ENCODE results near the gene HYAL1.
"Not testable (repeated sequence)": the region's sequence is repeated elsewhere in the genome, so short reads cannot be mapped to it uniquely, and the experiment has no call there.

The HYAL1 gene

DNA sequence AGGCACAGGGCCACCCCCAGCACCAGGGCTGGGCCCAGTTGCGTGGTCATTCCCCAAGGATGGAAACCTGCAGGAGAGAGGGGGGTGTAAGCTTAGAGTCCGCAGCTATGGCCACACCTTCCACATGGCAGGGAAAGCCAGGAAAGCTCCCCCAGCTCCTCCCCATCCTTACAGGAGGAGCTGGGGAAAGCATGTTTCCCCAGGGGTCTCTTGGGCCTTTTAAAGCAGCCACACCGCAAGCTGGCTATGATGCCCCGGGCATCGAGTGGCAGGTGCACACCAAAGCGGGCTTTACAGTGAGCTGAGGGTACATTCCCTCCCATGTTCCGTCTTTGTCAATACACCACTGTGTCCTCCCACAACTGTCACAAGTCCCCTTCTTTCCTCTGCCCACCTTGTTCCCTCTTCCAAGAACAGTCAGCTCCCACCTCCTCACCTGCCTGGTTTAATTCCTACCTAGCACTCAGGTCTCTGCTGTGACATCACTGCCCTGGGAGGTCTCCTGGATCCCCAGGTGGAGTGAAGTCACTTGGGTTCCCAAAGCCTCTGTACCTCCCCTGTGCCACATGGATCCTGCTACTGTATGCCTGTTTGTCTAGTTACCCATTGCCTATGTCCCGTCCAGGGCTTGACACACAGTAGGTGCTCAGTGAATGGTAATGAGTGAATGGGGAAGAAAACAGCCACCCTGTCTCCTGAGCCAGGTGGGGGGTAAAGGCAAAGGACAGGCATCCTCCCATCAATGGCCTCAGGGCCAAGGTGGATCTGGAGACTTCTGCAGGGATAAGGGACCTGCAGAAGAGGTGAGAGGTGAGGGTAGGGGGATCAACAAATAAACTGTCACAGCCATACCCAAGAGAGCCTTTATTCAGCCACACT, 7.6 kb downstream of the HYAL1 start:
- in situ Hi-C loops (cut with MboI; ENCODE audit: low sequenced_read_pairs), result no loop called here

DNA sequence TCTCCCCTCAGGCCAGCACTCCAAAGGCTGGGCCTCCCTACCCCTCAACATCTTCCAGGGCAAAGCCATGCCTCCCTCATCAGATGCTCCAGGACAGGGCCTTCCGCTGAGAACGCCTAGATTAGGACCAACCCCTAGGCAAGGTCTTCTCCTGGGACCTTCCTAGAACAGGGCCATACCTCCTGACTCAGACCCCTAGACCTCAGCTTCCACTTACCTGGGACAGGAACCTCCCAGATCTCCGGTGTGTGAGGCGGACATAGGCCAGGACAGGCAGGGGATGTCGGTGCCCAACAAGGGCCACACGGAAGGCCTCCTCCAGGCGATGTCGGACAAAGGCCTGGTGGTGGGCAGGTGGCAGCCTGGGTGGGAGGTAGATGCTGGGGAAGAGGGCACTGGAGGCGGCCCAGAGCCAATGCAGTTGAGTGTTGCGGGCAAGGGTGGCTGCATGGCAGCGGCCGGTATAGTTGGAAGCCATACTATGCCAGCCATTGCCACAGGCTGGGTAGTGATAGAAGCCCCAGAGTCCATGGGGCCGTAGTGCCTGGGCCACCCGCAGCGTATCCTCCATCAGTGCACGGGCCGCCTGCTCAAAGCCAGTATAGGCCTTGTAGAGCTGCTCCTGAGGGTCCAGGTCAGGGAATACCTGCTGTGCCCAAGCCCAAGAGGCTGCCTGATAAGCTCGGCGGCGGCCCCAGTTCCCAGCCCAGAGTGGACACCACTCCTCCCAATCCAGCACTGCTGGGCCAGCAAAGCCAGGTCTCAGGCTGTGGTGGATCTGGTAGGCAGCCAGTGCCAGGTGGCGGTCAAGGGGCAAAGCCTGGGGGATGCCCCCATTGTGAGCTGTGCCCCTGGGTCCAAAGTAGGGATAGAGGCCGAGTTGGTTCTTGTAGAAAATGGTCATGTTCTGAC, 8.6 kb downstream of the HYAL1 start:
- in situ Hi-C loops (cut with MboI; ENCODE audit: low sequenced_read_pairs), result no loop called here

DNA sequence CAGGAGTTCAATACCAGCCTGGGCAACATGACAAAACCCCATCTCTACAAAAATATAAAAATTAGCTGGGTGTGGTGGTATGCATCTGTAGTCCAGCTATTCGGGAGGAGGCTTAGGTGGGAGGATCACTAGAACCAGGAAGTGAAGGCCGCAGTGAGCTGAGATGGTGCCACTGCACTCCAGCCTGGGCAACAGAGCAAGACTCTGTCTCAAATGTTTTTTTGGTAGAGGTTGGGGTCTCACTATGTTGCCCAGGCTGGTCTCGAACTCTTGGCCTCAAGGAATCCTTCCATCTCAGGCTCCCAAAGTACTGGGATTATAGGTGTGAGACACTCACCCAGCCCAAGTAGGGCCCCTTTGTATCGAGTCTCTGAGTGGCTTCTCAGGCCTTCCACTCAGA, 9.3 kb downstream of the HYAL1 start:
- in situ Hi-C loops (cut with MboI; ENCODE audit: low sequenced_read_pairs), result no loop called here

DNA sequence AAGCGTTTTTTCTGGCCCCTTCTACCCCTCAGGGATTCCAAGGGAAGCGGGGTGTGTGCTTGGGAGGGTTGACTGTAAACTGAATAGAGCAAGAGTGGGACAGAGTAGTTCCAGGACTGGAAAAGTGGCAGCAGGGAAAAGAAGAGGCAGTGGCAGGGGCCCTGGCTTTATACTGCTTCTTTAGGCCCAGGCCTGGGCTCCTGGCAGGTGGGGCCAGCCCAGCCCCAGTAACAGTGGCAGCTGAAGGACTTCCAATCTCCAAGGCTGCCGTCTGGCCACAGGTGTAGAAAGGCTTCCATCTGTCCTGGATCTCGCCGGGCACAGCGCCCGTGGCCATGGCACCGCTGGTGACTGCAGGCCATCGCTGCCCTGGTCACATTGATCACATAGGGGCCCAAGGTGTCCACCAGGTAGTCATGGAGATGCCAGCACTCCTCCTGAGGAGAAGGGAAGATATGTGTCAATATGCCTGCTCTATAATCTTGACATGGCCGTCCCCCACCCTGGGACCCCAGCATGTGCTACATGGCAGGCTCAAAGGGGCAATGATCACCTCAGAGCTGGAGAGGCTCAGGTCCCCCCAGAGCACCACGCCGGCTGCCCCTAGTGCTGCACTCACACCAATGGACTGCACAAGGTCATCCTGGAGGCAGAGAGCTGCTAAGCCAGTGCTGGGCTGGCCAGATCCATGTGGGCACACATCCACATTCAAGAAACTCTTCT, 10.1 kb downstream of the HYAL1 start:
- in situ Hi-C loops (cut with MboI; ENCODE audit: low sequenced_read_pairs), result no loop called here

DNA sequence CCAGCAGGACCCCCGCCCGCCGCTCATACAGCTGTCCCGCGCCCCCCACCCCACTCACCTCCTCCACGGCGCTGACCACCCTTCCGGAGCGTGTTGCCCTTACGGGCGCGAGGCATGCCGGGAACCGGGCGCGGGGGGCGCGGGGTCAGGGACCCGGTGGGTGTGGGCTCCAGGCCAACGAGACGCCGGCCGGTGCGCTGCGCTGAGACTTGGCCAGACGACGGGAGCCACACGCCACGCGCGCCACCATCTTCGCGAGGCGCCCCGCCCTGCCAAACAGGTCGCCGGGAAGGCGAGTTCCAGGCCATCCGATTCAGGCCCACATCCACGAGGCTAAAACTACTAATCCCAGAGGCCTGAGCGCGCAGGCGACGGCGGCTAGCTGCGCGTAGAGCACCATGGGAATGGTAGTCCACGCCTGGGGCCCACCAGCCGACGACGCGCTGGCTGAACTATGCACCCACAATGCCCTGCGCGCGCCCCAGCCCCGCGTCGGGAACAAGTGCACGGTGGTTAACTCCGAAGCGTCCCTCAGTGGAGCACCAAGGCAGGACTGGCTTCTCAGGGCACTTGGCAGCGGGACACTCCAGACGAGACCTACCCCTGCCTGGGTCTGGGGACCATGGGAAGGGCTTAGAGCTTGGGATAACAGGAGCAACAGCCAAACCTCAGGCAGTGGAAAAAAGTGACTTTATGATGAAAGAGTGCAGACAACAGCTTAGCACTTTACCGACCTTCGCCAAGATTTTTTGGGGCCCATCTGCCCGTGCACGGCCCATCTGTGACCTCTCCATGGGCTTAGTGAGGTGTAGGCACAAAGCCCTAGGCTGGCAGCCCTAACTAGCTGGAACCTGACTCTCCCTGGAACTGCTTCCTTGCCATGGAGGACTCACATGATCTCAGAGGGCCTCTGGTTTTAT, 11.0 kb downstream of the HYAL1 start, which contains the start of gene IFRD2:
TSS of gene IFRD2 (minus strand) at position 271 of the 920 bp plus-strand sequence. CDS start at position 116, 155 bp downstream.
- in situ Hi-C loops (cut with MboI; ENCODE audit: low sequenced_read_pairs), result no loop called here

DNA sequence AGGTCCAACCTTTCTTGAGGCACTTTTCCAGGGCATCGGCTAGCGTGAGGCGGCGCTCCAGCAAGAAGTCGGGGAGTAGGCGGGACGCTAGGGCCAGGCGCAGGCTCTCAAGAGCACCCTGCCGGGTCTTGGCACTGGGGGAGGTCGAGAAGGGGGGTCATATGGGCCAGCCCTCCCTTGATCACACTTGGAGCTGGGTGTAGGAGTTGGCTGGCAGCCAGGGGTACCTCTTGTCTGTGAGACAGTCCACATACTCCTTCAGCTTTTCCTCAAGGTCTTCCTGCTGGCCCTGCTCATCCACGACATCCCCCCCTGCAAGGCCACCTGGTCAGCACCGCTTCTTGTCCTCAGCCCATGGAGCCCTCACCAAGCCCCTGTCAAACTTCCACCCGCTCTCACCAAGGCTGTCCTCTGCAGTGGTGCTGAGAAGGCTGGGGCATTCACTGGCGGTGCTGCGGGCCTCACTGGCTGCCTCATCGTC, 13.2 kb downstream of the HYAL1 start:
- in situ Hi-C loops (cut with MboI; ENCODE audit: low sequenced_read_pairs), result no loop called here

DNA sequence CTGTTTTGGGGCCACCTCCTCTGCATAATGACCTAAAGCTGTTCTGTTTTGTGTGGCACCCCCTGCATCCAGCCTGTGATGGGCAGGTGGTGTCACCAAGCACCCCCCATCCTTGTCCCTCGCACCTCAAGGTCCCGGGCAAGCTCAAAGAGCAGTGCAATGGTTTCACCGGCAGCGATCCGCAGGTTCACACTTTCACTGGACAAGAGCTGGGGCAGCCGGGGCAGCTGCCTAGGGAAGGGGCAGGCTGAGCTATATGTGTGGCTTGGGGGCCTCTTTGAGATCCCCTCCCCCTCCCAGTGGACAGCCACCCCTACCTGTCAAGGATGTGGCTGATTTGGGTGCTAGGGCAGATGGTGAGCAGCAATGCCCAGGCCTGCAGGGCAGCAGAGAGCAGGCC, 14.2 kb downstream of the HYAL1 start:
- in situ Hi-C loops (cut with MboI; ENCODE audit: low sequenced_read_pairs), result no loop called here

DNA sequence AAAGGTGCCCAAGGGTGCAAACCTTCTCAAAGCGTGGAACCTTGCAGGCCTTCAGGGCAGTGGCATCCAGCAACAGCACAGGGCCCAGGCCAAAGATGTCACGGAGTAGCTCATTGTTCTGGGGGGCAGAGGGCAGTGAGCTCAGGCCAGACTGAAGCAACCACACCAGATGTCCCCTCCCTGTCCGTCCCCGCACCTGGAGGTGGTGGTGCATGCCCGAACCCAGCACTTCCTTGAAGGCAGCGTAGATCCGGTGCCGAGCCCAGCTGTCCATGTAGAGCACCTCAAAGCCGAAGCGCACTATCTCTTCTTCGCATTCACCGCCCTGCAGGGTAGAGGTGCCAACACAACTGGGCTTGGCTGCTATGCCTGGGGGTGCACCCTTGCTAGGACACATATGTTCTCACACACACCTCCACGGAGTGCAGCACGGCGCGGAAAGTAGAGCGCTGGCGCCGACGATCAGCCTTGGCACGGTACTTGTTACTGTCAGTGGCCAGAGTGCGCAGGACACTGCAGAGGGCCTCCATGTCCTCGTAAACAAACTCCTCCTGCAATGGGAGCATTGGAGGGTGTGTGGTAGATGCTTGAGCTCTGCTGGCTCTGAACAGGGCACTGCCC, 14.9 kb downstream of the HYAL1 start:
- in situ Hi-C loops (cut with MboI; ENCODE audit: low sequenced_read_pairs), result no loop called here

DNA sequence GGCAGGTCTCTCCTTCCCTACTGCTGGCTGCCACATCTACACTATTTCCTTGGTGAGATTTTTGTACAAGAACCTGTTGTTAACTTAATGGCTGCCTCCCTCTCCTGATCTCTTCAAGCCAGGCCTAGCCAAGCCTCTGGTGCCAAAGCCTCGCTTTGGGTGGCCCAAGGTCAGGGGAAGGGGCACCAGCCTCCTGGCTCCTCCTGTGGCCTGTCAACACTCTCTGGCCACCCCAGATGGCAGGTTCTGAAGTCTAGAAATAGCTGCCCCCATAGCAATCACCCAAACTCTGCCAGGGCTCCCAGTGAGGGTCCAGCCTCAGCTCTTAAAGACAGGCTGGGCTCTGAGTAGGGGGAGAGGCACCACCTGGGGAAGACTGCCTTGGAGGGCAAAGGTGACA, 16.1 kb downstream of the HYAL1 start:
- in situ Hi-C loops (cut with MboI; ENCODE audit: low sequenced_read_pairs), result no loop called here

DNA sequence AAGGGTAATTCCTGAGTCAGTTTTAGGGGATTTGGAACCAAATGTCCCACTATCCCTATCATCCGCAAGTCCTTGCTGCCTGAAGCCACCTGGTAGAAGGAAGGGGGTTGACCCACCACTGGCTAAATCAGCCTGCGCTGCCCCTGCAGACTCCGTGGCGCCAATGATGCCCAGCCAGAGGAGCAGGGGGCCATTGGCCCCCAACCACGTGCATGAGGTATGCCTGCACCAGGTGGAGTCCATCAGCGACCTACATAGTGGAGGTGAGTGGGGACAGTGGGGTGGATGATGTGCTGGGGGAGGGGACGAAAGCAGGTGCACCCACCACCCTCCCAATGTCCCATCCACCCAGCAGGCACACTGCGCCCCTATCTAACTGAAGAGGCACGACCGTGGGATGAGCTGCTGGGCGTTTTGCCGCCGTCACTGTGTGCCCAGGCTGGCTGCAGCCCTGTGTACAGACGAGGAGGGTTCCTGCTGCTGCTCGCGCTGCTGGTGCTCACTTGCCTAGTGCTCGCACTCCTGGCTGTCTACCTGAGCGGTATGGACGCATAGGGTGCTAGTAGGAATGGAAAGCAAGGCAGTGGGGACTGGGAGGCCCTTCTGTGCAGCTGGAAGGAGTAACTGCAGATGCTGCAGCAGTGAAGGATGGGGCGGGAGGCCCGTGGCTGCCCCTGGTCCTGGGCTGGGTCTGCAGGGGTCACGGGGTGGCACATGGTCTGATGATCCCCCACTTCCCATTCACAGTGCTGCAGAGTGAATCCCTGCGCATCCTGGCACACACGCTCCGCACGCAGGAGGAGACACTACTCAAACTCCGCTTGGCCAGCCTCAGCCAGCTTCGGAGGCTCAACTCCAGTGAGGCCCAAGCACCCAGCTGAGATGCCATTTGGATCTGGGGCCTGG, 16.8 kb downstream of the HYAL1 start:
- in situ Hi-C loops (cut with MboI; ENCODE audit: low sequenced_read_pairs), result no loop called here

DNA sequence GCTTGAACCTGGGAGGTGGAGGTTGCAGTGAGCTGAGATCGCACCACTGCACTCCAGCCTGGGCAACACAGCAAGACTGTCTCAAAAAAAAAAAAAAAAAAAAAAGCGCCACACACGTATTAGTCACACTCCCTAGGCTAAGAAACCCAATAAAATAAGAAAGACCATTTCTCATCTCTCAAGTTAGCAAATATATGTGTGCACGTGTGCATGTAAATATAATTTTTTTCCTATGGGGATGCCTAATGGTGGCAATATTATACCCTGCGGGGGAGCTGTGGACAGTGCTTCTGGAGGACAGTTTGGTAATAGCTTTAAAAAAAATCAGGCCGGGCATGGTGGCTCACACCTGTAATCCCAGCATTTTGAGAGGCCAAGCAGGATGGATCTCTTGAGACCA, 19.3 kb downstream of the HYAL1 start:
- in situ Hi-C loops (cut with MboI; ENCODE audit: low sequenced_read_pairs), result not testable (repeated sequence)

DNA sequence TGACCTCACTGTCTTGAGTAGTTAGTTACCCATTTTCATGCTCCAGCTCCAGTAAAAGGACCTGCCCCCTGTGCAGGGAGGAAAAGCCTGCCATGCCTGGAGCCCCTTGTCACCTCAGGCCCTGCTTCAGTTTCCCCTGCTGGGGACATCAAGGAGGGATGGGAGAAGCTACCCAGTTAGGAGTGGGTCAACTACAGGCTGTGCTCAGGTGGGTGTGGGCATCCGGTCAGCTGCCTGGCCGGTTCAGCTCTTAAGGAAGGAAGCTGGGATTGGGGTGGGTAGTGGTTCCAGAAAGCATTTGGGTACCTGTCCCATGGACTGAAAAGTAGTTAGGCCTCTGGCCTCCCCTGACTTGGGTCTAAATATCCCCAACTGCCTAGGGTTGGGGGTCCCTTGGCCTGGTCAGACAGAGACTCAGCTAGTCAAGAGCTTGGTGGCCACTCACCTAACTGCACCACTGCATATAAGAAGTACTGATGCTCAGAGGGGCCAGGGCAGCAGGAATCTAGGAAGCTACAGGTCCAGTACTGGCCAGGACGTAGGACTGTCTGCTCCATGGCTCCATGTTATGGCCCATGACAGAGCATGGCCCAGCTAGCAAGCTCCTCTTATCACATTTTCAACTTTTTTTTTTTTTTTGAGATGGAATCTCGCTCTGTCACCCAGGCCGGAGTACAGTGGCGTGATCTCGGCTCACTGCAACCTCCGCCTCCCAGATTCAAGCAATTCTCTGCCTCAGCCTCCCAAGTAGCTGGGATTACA, 23.9 kb downstream of the HYAL1 start:
- in situ Hi-C loops (cut with MboI; ENCODE audit: low sequenced_read_pairs), result no loop called here

DNA sequence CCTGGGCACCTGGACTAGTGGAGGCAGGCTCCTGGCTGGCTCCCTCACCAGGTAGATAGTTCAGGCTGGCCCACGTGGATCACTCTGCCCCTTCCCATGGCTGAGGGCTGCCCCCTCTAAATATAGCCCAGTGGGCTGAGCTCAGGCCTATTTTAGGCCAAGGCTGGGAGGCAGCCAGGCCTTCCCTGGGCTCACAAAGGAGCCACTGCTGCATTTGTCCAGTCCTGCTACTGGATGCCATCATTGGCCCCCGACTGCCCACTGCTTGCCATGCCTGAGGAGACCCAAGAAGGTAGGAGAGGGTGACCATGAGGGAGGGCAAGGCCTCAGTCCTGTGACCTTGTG, 24.5 kb downstream of the HYAL1 start, which contains the start of gene LSMEM2:
TSS of gene LSMEM2 (plus strand) at position 208 of the 345 bp plus-strand sequence. CDS start at position 235, 27 bp downstream.
- in situ Hi-C loops (cut with MboI; ENCODE audit: low sequenced_read_pairs), result no loop called here

DNA sequence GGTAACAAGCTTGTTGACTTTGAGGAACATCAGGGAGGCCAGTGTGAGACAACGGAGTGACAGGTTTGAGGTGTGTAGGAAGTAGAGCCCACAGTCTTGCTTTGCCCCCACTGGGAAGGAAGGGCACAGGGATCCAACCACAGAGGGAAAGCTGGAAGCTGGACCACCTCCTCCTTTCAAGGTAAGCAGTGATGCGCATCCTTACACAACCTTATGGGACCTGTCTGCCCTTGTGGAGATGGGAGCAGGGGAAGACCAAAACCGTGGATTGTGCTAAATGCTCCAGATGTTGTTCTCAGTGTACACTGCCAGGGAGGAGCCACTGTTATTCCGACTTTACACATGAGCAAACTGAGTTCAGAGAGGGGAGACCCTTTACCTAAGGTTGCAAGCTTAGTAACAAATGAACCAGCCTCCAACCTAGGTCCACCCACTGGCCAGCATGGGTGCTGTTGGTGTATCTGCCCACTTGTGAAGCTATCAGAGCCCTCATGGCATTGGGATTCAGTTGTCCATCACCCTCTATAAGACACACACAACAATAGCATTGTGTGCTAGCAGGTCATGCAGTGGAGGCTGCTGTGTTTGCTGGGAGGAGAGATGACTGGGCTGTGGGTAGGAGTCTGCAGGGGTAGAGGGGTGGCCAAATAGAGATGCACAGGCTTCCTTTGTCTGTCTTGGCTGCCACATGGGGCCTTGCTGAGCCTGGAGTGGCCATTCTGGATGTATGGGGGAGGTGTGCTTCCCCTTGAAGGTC, 25.1 kb downstream of the HYAL1 start:
- in situ Hi-C loops (cut with MboI; ENCODE audit: low sequenced_read_pairs), result no loop called here

DNA sequence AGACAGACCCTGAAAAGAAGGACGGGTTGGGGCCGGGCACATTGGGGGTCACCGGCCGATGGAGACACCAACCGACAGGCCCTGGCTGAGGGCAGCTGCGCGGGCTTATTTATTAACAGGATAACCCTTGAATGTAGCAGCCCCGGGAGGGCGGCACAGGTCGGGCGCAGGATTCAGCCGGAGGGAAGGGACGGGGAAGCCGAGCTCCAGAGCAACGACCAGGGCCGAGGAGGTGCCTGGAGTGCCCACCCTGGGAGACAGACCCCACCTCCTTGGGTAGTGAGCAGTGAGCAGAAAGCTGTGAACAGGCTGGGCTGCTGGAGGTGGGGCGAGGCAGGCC, 26.6 kb downstream of the HYAL1 start:
- in situ Hi-C loops (cut with MboI; ENCODE audit: low sequenced_read_pairs), result no loop called here

DNA sequence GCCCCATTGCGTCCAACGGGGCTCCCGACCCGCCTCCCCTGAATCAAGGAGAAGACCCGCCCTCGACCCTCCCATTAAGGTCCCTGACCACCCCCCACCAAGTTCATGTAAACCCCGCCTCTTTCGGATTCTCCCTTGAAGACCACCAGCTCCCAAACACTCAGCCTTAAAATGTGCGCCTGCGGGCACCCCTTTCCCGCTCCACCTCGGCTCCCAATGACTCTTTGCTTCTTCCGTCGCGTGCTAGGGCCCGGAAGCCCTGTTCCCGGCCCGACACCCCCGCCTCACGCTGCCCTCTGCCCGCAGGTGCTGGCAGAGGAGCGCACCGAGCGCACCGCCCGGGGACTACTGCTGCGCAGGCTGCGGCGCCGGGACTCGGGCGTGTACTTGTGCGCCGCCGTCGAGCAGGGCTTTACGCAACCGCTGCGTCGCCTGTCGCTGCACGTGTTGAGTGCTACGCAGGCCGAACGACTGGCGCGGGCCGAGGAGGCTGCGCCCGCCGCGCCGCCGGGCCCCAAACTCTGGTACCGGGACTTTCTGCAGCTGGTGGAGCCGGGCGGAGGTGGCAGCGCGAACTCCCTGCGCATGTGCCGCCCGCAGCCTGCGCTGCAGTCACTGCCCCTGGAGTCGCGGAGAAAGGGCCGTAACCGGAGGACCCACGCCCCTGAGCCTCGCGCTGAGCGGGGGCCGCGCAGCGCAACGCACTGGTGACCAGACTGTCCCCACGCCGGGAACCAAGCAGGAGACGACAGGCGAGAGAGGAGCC, 27.2 kb downstream of the HYAL1 start:
- in situ Hi-C loops (cut with MboI; ENCODE audit: low sequenced_read_pairs), result no loop called here

All from HL-60/S4 (cell line).